OCI-LY3 (cell line): ENCODE measurements around the gene MSI2.

Experiments used
- CTCF ChIP-seq: fragments of 200-600, 300-600 bp; sonication (generic); IDR thresholded peaks from 2 replicates; pipeline ENCODE4 v1.5.1; 2014; ENCODE audit warnings: antibody characterized with exemption, low read length, low read depth
- EZH2phosphoT487 ChIP-seq: fragments of 200-600 bp; shearing (Covaris generic); IDR thresholded peaks from 2 replicates; pipeline ENCODE4 v1.6.1; 2018; ENCODE audit warnings: antibody characterized with exemption, mixed run types, low read depth

- TF ChIP-seq CTCF (no peak), EZH2phosphoT487 (no peak)
Observed at GRCh38 chr17:57512258-57512657, 255.9 kb downstream of the MSI2 start.
